Heart left ventricle (tissue), 16 donors: ENCODE data around the gene ZBTB6. TPM values are rescaled to one million over a fixed set of nuclear protein-coding genes. Genes with fewer than 3 reads are reported as not detected.

Source experiments
- ATAC-seq, 4 donors: fragments of 200-7000 bp; cut with Tn5 transposase; one replicate each; pipeline ENCODE4 v1.9.1; 2020 to 2022; ENCODE audit warnings: moderate library complexity in 4 of 4, mild to moderate bottlenecking in 3 of 4, moderate number of reproducible peaks in 1 of 4
- DNase-seq, 5 donors: peaks; one replicate each; pipeline ENCODE4 v3.0.0-alpha.2; 2020
- H3K27ac ChIP-seq, 12 donors: fragments of 200-600 bp; sonication (generic) in 4 of 12; one replicate each; pipeline versions ENCODE4 v1.5.0 to v1.8.0; 2016 to 2022; ENCODE audit warnings: mild to moderate bottlenecking in 2 of 12
- H3K27me3 ChIP-seq, 9 donors: fragments of 200-600 bp; sonication (generic) in 2 of 9; one replicate each; pipeline versions ENCODE4 v1.5.1 to v1.8.0; 2016 to 2022; ENCODE audit warnings: mild to moderate bottlenecking in 3 of 9
- H3K36me3 ChIP-seq, 9 donors: fragments of 200-600 bp; sonication (generic) in 2 of 9; one replicate each; pipeline versions ENCODE4 v1.5.0 to v1.8.0; 2018 to 2022; ENCODE audit warnings: mild to moderate bottlenecking in 2 of 9
- H3K4me1 ChIP-seq, 12 donors: fragments of 200-600 bp; sonication (generic) in 4 of 12; one replicate each; pipeline versions ENCODE4 v1.5.0 to v1.8.0; 2016 to 2022; ENCODE audit warnings: mild to moderate bottlenecking in 3 of 12
- H3K4me3 ChIP-seq, 12 donors: fragments of 200-600 bp; sonication (generic) in 4 of 12; one replicate each; pipeline versions ENCODE4 v1.5.0 to v1.8.0; 2017 to 2022; ENCODE audit warnings: mild to moderate bottlenecking in 9 of 12, moderate library complexity in 4 of 12
- H3K9me3 ChIP-seq, 12 donors: fragments of 200-600 bp; sonication (generic) in 4 of 12; one replicate each; pipeline versions ENCODE4 v1.5.0 to v1.8.0; 2016 to 2022; ENCODE audit warnings: mild to moderate bottlenecking in 1 of 12
- CTCF ChIP-seq, 12 donors: fragments of 200-600 bp; sonication (generic) in 4 of 12; IDR thresholded peaks; one replicate each; pipeline versions ENCODE4 v1.5.0 to v1.8.0; 2018 to 2022; ENCODE audit warnings: antibody characterized with exemption in 12 of 12, mild to moderate bottlenecking in 5 of 12
- POLR2A ChIP-seq, 2 donors: fragments of 450-650 bp; IDR thresholded peaks; one replicate each; pipeline ENCODE4 v1.6.1; 2017; ENCODE audit warnings: antibody characterized with exemption in 2 of 2, mild to moderate bottlenecking in 2 of 2, moderate library complexity in 2 of 2
- WGBS, 4 donors: extraction: QIAGEN DNeasy Blood & Tissue Kit in 2 of 4; methylation state at CpG; one replicate each; pipeline versions ENCODE4 v1.1.5 to v1.1.7; 2013 to 2018; 5-methylcytosine and 5-hydroxymethylcytosine counted together
- intact Hi-C, 10 donors: fragments of 100-400 bp; cut with DNase I; formaldehyde crosslinking; loops; one replicate each; pipeline versions ENCODE4 v1.11.1 to v1.14.2; 2022
- polyA plus RNA-seq, 2 donors: library from polyadenylated mRNA; stranded (reverse); fragments of 200-250 nt; gene quantifications; one replicate each; pipeline ENCODE4 v1.2.3, GENCODE V29; 2013
- total RNA-seq, 9 donors: library from RNA; depleted of rRNA in 2 of 9; stranded (reverse); fragments of >200 nt in 2 of 9; fragmentation: NEBNext Ultra II Directional in 3 of 9; extraction: Animal tissue kit (Norgen Biotek cat#: 25700) in 3 of 9; gene quantifications; one replicate each; pipeline versions ENCODE4 v1.1.0 to v1.2.4, GENCODE V29; 2016 to 2023
- donor health status: ischemic (EF 13 %, LVEDD 7.1; RV severe dilation, severe dysfunction).
- donor health status: healthy with polysubstance abuse.
- donor health status: DM: no; HTN: yes; CAD: no.
- donor health status: DM: no; HTN: no; CAD: no.
- donor health status: ischemic (EF 25% LVEDD 6.9; RV normal size, moderate dysfunction).
- donor health status: ischemic (EF 25% LVEDD 5.7; RV mildly dilated, moderate dysfunction).
- donor health status: healthy.
- donor health status: DM: yes; HTN: yes; CAD: no.
- donor health status: ischemic (EF 35%, LVEDD 5.7; RV mildly dilated, moderate dysfunction).
- donor health status: nonischemic (EF 11% LVEDD 7.7; RV severe dilation, severe dysfunction).
- donor health status: DM: yes; HTN: yes; CAD: no.
- donor health status: PGD.
- donor health status: ischemic (EF 29% LVEDD 5.4; RV normal size, mild dysfunction).
- donor health status: nonischemic (EF 23%, LVEDD 6.1; RV moderate dilation, normal function).

Gene ZBTB6
- total and polyA plus RNA-seq, 11 donors = 2.0 to 8.1 (median 5.9) TPM

GRCh38 chr9:122929796-122930354, 16.8 kb upstream of the ZBTB6 start:
- TF ChIP-seq POLR2A (IDR thresholded peaks at IDR 0.05) = no peak
- TF ChIP-seq CTCF (IDR thresholded peaks at IDR 0.05) = no peak
- intact Hi-C loops = loop anchor here in 1 of 10 donors (10.0 kb wide), 1 partner anchor 55 kb away; no protein-coding TSS in a partner anchor
- Histone ChIP-seq H3K36me3 (peaks cover 0 to 2% (median 0%) of the 10 kb centered on the region in 9 donors), H3K27ac (peak overlapping the region in 1 of 12 donors; percentile 7), H3K4me3 (peak overlapping the region in 5 of 12 donors; percentile 76 to 99 (median 88)), H3K4me1 (peaks cover 3 to 42% (median 32%) of the 10 kb centered on the region in 12 donors), H3K9me3 (no peaks in the 10 kb centered on the region), H3K27me3 (no peaks in the 10 kb centered on the region)
- 82 to 90% (median 86%) methylated on average over 1 of the region's 1 CpG for WGBS, 4 donors
- DNase-seq (no peak), ATAC-seq (no peak)

GRCh38 chr9:122923947-122924346, 10.8 kb upstream of the ZBTB6 start:
- no peak for ATAC-seq
- H3K9me3 ChIP-seq = no peaks in the 10 kb centered on the region
- TF ChIP-seq CTCF (IDR thresholded peaks at IDR 0.05) (no peak), POLR2A (IDR thresholded peaks at IDR 0.05) (no peak)
- H3K27me3 ChIP-seq = no peaks in the 10 kb centered on the region
- peaks cover 0 to 5% (median 0%) of the 10 kb centered on the region in 12 donors for H3K4me1 ChIP-seq
- 80 to 92% (median 88%) methylated on average over 3 of the region's 3 CpGs for WGBS, 4 donors
- no peak overlapping the region for H3K27ac ChIP-seq
- no peak overlapping the region for H3K4me3 ChIP-seq
- H3K36me3 ChIP-seq = peaks cover 0 to 29% (median 21%) of the 10 kb centered on the region in 9 donors
- DNase-seq = no peak
- intact Hi-C loops = no loop called here

GRCh38 chr9:122922713-122923112, 9.6 kb upstream of the ZBTB6 start:
- no peak for ATAC-seq
- H3K36me3 ChIP-seq = peaks cover 0 to 40% (median 32%) of the 10 kb centered on the region in 9 donors
- no peaks in the 10 kb centered on the region for H3K9me3 ChIP-seq
- DNase-seq = no peak
- intact Hi-C loops = no loop called here
- H3K4me3 ChIP-seq = no peak overlapping the region
- 87 to 94% (median 91%) methylated on average over 8 of the region's 8 CpGs for WGBS, 4 donors
- H3K27me3 ChIP-seq = no peaks in the 10 kb centered on the region
- no peak for TF ChIP-seq CTCF (IDR thresholded peaks at IDR 0.05)
- TF ChIP-seq POLR2A (IDR thresholded peaks at IDR 0.05) = no peak
- H3K4me1 ChIP-seq = no peaks in the 10 kb centered on the region
- no peak overlapping the region for H3K27ac ChIP-seq

- intact Hi-C loops = loop anchor here in 1 of 10 donors (10.0 kb wide), 1 partner anchor 824 kb away; the partner anchor contains the start of gene TTLL11
- peaks cover 0 to 44% (median 32%) of the 10 kb centered on the region in 9 donors for H3K36me3 ChIP-seq
- TF ChIP-seq POLR2A (IDR thresholded peaks at IDR 0.05) (no peak), CTCF (IDR thresholded peaks at IDR 0.05) (no peak)
Observed at GRCh38 chr9:122918310-122918709, 5.2 kb upstream of the ZBTB6 start.

More at GRCh38 chr9:122918310-122918709, 5.2 kb upstream of the ZBTB6 start:
- Histone ChIP-seq H3K27ac (no peak overlapping the region), H3K4me3 (no peak overlapping the region), H3K27me3 (no peaks in the 10 kb centered on the region), H3K9me3 (no peaks in the 10 kb centered on the region), H3K4me1 (peaks cover 0 to 6% (median 0%) of the 10 kb centered on the region in 12 donors)
- ATAC-seq = no peak
- 89 to 95% (median 93%) methylated on average over 2 of the region's 2 CpGs for WGBS, 4 donors
- DNase-seq = no peak
